Tongue (tissue), 2 donors: ENCODE data around the gene SPG11. TPM values are rescaled to one million over a fixed set of nuclear protein-coding genes. Genes with fewer than 3 reads are reported as not detected.
"Not testable (repeated sequence)": the region's sequence is repeated elsewhere in the genome, so short reads cannot be mapped to it uniquely, and the experiment has no call there.

ENCODE experiments used
- DNase-seq: peaks from one replicate; pipeline ENCODE4 v3.0.0-alpha.2; 2015
- total RNA-seq: library from RNA; depleted of rRNA; stranded (reverse); fragments of >200 nt; gene quantifications from one replicate; pipeline ENCODE4 v1.2.3, GENCODE V29; 2014

The SPG11 gene
- total RNA-seq, 1 donor from 2014 or later, result 82.6 TPM

DNA sequence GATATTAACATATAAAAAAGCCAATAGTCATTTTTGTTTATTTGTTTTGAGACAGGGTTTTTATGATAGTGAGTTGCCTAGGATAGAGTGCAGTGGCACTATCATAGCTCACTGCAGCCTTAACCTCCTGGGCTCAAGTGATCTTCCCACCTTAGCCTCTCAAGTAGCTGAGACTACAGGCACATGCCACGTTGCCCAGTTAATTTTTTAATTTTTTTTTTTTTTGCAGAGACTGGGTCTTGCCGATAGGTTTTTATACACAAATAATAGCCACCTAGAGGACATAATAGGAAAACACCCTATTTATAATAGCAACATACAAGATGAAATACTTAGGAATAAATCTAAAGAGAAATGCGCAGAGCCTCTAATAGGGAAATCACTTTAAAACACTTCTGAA lies 113.2 kb downstream of the SPG11 start:
- no peak for DNase-seq

GRCh38 chr15:44549152-44549551 lies 114.3 kb downstream of the SPG11 start:
- not testable (repeated sequence) for DNase-seq

- DNase-seq, result no peak
These were observed 117.3 kb downstream of the SPG11 start for GRCh38 chr15:44545913-44546802.

DNA sequence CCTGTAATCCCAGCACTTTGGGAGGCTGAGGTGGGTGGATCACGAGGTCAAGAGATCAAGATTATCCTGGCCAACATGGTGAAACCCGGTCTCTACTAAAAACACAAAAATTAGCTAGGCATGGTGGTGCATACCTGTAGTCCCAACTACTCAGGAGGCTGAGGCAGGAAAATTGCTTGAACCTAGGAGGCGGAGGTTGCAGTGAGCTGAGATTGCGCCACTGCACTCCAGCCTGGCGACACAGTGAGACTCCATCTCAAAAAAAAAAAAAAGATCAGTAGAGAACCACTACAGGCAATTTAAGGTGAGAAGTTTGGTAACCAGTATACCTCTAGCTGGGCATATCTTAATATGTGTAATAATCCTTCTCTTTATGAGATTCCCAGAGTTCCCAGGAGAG lies 118.7 kb downstream of the SPG11 start:
- DNase-seq, result not testable (repeated sequence)

DNA sequence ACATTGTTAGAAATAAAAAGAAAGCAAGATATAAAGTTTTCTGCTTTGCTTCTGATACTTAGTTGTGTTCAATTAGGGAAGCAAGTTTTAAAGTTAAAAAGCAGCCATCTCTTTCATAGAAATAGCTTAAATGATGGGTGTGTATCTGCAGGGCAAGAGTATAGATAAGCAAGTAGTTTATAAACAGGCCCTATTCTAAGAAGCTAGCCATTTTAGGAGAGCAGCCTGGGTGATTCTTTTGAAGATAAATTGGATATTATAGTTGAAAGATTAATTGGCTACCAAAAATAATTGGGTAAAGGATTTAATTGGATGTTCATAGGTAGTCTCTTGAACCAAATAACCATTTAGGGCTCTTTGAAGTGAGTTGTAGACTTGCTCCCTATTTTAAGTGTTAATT lies 120.9 kb downstream of the SPG11 start:
- DNase-seq, result no peak

DNA sequence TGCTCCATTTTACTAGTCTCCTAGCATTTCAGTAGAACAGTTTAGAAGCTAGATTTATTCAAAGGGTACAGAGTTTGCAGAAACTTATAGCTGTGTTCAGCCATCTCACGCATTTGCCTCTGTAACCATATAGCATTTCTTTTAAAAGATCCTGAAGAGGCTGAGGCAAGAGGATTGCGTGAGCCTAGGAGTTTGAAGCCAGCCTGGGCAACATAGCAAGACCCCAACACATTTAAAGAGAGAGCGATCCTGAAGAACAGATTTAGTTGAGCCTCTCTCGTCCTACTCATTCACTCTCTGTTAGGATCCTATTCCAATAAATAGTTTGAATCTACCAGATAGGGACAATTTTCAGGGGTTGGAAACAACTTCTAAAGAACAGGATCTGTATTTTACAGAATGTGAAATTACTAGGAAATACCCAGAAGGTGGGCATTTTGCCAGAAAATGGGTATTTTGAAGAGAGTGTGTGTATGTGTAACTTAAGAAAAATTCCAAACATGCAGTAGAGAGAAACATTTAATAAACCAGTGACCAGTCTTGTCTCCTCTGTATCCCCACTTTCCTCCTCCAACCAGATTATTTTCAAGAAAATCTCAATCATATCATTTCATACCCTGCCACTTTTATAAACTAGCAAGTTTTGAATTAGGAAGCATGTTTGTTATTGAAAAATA lies 122.0 kb downstream of the SPG11 start:
- DNase-seq, result no peak

DNA sequence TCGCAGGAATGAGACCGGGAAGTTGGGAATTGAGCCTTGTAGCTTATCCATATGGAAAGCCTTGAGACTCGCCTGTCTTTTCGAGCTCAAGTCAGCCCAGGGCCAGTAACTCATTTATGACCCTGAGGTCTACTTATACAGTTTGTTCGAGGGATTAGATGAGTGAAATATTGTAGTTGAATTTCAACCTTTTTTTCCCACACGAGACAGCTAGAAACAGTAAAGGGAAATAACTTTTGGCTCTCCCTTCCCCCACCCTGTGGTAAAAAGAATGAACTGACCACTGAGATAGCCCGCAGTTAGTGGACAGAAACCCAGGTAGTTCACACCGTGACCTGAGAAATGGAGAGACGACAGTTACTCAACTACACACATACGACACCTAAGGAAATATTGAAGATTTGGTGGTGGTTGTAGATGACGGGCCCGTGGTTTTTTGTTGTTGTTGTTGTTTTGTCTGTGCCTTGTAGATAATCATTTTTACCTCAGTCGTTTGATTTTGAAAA lies 125.7 kb downstream of the SPG11 start:
- no peak for DNase-seq

DNA sequence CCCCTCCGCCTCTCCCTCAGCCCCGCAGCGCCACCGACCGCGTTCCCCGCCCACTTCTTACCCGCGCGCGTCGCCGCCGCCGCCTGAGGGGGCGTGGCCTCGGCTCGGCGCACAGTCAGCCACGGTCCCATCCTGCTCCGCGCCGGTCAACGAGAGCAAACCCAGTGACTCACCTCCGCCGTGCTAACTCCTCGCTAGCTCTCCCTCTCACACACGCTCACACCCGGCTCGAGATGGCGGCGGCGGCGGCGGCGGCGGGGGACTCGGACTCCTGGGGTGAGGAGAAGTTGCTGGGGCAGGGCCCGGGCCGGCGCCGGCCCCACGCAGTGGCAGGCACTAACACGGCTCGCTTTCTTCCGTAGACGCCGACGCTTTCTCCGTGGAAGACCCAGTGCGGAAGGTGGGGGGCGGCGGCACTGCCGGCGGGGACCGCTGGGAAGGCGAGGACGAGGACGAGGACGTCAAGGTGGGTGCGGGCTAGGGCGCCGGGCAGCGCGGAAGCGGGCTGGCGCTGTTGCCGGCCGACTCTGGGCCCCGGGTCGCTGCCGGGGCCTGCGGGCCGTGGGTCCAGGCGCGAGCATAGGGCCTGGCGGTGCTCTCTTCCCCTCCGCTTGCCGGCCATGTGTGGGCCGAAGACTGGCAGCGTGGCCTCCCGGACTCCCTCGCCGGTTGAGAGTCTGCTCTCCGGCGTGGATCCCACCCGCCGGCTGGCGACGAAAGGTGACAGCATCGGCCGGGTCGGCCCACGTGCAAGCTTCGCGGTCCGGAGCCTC lies 126.3 kb downstream of the SPG11 start, which contains the start of gene EIF3J:
Gene EIF3J, plus strand, starts transcription at position 186 of the 773 bp plus-strand sequence. Its CDS starts 48 bp downstream, at position 234.
- DNase-seq, result peak; percentile 98

DNA sequence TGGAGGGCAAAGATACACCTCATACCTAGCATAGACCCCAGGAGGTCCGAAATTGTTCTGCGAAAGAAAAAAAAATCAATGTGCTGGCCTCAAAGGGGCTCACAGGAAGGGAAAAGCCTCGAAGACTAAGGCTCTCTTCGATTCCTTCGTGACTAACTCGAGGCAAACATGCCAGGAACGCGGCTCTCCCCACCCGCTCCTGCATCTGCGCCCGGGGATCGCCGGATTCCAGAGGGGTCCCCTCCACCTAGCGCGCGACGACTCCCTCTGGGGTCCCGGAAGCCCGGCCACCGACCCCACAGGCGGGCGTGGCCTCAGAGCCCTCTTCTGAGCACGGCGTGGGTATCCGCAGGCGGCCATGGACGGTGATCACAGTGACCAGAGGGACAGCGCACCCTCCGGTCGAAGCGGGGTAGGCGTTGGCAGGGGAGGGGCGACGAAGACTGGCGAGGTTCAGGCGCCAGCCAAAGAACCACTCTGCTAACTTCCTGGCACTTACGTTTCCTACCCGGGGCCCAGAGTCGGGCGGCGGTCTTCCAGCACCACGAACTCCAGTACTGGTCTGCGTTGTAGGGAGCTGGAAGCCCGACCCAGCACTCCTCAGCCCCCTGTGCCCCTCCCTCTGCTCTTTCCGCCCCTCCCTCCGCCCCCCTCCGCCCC lies 127.0 kb downstream of the SPG11 start:
- no peak for DNase-seq

GRCh38 chr15:44535523-44536301 lies 127.8 kb downstream of the SPG11 start:
- DNase-seq, result no peak

GRCh38 chr15:44535092-44535491 lies 128.4 kb downstream of the SPG11 start:
- no peak for DNase-seq

GRCh38 chr15:44532689-44533088 lies 130.8 kb downstream of the SPG11 start:
- DNase-seq, result no peak

DNA sequence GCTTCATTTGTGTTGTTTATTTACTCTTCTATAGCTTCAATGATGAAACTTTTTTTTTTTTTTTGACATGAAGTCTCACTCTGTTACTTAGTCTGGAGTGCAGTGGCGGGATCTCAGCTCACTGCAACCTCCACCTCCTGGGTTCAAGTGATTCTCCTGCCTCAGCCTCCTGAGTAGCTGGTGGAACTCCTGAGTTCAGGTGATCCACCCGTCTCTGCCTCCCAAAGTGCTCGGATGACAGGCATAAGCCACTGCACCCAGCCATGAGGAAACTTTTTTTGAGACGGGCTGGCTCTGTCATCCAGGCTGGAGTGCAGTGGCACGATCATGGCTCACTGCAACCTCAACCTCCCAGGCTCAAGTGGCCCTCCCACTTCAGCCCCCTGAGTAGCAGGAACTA lies 131.2 kb downstream of the SPG11 start:
- DNase-seq, result not testable (repeated sequence)

- DNase-seq, result no peak
These were observed 132.8 kb downstream of the SPG11 start for GRCh38 chr15:44530653-44531052.

GRCh38 chr15:44529864-44530604 lies 133.4 kb downstream of the SPG11 start:
- DNase-seq, result no peak

DNA sequence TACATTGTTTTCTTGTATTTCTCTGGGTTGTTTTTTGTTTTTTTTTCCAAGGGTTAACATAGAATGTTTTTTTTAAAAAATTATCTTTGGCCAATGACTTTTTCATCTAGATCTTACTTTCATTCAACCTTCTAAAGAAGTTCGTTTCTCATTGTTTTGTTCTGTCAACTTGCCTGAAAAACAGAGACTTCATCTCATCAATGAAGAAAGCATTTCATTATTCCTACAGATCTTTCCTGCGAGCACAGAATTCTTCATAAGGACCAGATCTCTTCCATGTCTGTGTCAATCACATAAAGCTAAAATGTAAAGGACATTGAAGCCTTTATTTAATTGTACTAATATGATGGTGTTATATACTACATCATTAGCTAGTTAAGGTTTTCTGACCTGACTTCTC lies 136.2 kb downstream of the SPG11 start:
- DNase-seq, result no peak

GRCh38 chr15:44525018-44525417 lies 138.4 kb downstream of the SPG11 start:
- no peak for DNase-seq

GRCh38 chr15:44519537-44519936 lies 143.9 kb downstream of the SPG11 start:
- no peak for DNase-seq

DNA sequence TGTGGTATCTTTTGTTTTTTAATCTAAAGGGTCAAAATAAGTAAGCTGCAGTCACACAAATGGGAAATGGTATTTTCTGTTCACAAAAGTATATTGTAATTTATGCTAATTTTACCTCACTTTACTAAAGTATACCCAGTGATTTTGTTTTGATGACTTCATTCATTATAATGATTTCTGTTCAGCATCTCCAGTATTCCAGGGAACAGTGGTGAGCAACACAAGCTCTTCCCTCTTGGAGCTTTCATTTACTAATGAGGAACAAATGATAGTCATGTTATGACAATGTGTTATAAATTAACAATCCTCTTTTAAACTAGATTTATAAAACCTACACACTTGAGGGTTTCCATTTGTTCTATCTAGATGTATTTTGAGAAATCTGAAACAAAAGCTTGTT lies 147.0 kb downstream of the SPG11 start:
- DNase-seq, result no peak
